OCI-LY7 (cell line): ENCODE measurements around the gene KLHL34. TPM values are rescaled to one million over a fixed set of nuclear protein-coding genes. Genes with fewer than 3 reads are reported as not detected.

Experiments
- BruUV-seq: library from RNA; stranded (reverse); fragments of 400-500 nt; replicated peaks from 2 replicates; lab custom pipeline; 2021; lab: Mats Ljungman, UMichigan
- CTCF ChIA-PET: fragments of 300-600 bp; sonication (Branson Sonifier 250); formaldehyde crosslinking; loops from one replicate; lab custom pipeline; 2022; ENCODE audit warnings: antibody characterized with exemption; ENCODE audit not compliant: unreplicated experiment; lab: Charles Lee
- POLR2A ChIA-PET: fragments of 300-600 bp; sonication (Branson Sonifier 250); formaldehyde crosslinking; loops from one replicate; lab custom pipeline; 2022; ENCODE audit warnings: antibody characterized with exemption; lab: Charles Lee
- DNase-seq: peaks from one replicate; pipeline ENCODE4 v3.0.0-alpha.2; 2015; ENCODE audit warnings: low spot score
- H2AFZ ChIP-seq: fragments of 200-600 bp; sonication (generic), shearing (Covaris generic); 2 replicates; pipeline ENCODE4 v1.6.1; 2014; ENCODE audit warnings: mild to moderate bottlenecking, antibody characterized with exemption, low read length, moderate library complexity
- H3K27ac ChIP-seq: fragments of 200-600 bp; sonication (generic); 2 replicates; pipeline ENCODE4 v1.5.1; 2014; ENCODE audit warnings: mixed run types, low read depth, mild to moderate bottlenecking, moderate library complexity, low read length, inconsistent platforms; ENCODE audit not compliant: poor library complexity, severe bottlenecking
- H3K36me3 ChIP-seq: fragments of 200-600 bp; sonication (generic); 2 replicates; pipeline ENCODE4 v1.6.1; 2014; ENCODE audit warnings: mild to moderate bottlenecking, antibody characterized with exemption, low read length, moderate library complexity, mixed read lengths; ENCODE audit not compliant: insufficient read depth
- H3K4me1 ChIP-seq: fragments of 200-600 bp; sonication (generic); 2 replicates; pipeline ENCODE4 v1.5.1; 2014; ENCODE audit warnings: mild to moderate bottlenecking, low read length; ENCODE audit not compliant: insufficient read depth, poor library complexity, severe bottlenecking
- H3K4me2 ChIP-seq: fragments of 200-600 bp; sonication (generic); 2 replicates; pipeline ENCODE4 v1.6.1; 2014; ENCODE audit warnings: mild to moderate bottlenecking, low read length
- H3K4me3 ChIP-seq: fragments of 200-600 bp; sonication (generic); 2 replicates; pipeline ENCODE4 v1.5.1; 2014; ENCODE audit warnings: mild to moderate bottlenecking, low read depth, low read length; ENCODE audit not compliant: poor library complexity, severe bottlenecking
- H3K79me2 ChIP-seq: fragments of 200-600 bp; sonication (generic); 2 replicates; pipeline ENCODE4 v1.6.1; 2016; ENCODE audit warnings: low read depth, mild to moderate bottlenecking, low read length, moderate library complexity, mixed read lengths; ENCODE audit not compliant: insufficient read depth
- H3K9me2 ChIP-seq: fragments of 200-600 bp; sonication (generic); 2 replicates; pipeline ENCODE4 v1.6.1; 2016; ENCODE audit warnings: mild to moderate bottlenecking, low read length, mixed read lengths; ENCODE audit not compliant: insufficient read depth
- H3K9me3 ChIP-seq: fragments of 200-600 bp; sonication (generic); 2 replicates; pipeline ENCODE4 v1.6.1; 2014; ENCODE audit warnings: mild to moderate bottlenecking, mixed run types, low read length, mixed read lengths
- H4K20me1 ChIP-seq: fragments of 200-600 bp; sonication (generic); 2 replicates; pipeline ENCODE4 v1.6.1; 2014; ENCODE audit warnings: mild to moderate bottlenecking, antibody characterized with exemption, low read length, moderate library complexity, mixed read lengths; ENCODE audit not compliant: insufficient read depth
- EZH2phosphoT487 ChIP-seq: fragments of 200-600 bp; sonication (generic); IDR thresholded peaks from 2 replicates; pipeline ENCODE4 v1.6.1; 2018; ENCODE audit warnings: low read depth, borderline replicate concordance, mild to moderate bottlenecking, mixed run types, antibody characterized with exemption, low read length, moderate library complexity, mixed read lengths
- intact Hi-C: fragments of 100-400 bp; cut with micrococcal nuclease; formaldehyde crosslinking; loops from one replicate; pipeline ENCODE4 v1.10.0; 2022; ENCODE audit not compliant: unreplicated experiment
- total RNA-seq, 2 experiments: library from RNA; depleted of rRNA in 1 of 2; stranded (reverse); fragments of >200 nt in 1 of 2; shearing (Covaris generic) in 1 of 2; gene quantifications; 2 replicates each; pipeline ENCODE4 v1.2.3, GENCODE V29; 2014 to 2022
- TF ChIP-seq, protein P1 (sequence below): fragments of 200-600 bp; sonication (generic); conservative IDR thresholded peaks from 2 replicates; pipeline ENCODE4 v1.5.1; 2014; ENCODE audit warnings: mild to moderate bottlenecking, antibody characterized with exemption, low read length, moderate library complexity, mixed read lengths

Gene KLHL34
- total RNA-seq, 2 experiments from 2014 or later = not detected

DNA sequence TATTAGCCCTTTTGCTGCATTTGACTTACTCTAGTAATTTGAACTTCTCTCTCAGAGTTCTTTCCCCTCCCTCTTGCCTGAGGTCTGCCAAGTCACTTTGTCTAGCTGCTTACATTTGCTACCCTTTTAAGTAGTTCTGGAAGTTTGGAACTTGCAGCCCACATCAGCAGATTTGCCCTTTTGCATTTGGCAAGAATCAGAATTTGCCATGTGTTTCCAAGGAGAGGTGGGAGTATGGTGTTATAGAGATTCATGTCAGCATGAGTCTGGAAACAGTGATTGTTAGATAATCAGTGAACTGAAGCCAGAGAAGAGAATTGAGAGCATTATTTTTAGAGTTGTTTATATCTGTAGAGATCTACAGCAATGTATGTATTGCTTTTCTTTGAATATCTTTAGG, 52.1 kb downstream of the KLHL34 start:
- TF ChIP-seq, protein P1, sequence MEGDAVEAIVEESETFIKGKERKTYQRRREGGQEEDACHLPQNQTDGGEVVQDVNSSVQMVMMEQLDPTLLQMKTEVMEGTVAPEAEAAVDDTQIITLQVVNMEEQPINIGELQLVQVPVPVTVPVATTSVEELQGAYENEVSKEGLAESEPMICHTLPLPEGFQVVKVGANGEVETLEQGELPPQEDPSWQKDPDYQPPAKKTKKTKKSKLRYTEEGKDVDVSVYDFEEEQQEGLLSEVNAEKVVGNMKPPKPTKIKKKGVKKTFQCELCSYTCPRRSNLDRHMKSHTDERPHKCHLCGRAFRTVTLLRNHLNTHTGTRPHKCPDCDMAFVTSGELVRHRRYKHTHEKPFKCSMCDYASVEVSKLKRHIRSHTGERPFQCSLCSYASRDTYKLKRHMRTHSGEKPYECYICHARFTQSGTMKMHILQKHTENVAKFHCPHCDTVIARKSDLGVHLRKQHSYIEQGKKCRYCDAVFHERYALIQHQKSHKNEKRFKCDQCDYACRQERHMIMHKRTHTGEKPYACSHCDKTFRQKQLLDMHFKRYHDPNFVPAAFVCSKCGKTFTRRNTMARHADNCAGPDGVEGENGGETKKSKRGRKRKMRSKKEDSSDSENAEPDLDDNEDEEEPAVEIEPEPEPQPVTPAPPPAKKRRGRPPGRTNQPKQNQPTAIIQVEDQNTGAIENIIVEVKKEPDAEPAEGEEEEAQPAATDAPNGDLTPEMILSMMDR = no peak
- TF ChIP-seq EZH2phosphoT487 = no peak
- DNase-seq = no peak
- Histone ChIP-seq H3K9me2 (no peaks in the 10 kb centered on the region), H3K9me3 (no peaks in the 10 kb centered on the region), H4K20me1 (no peaks in the 10 kb centered on the region), H2AFZ (no peak overlapping the region), H3K79me2 (no peaks in the 10 kb centered on the region), H3K4me1 (no peaks in the 10 kb centered on the region), H3K4me2 (no peak overlapping the region), H3K36me3 (no peaks in the 10 kb centered on the region), H3K27ac (no peak overlapping the region), H3K4me3 (no peak overlapping the region)
- ChIA-PET POLR2A (interaction anchor here (0.5 to 1.5 kb wide), 2 partner anchors 13 to 17 kb away, joined by 3 read pairs; no protein-coding TSS in a partner anchor), CTCF (no interaction called here)
- no TSS peak for BruUV-seq
- intact Hi-C loops = no loop called here

Other genes starting within 250 kb of the KLHL34 start
- not detected in 2 replicates for gene SMPX, start 99.8 kb upstream of the KLHL34 start, total RNA-seq (2014; rRNA removed; shearing (Covaris generic))
- not detected in 2 replicates for gene SMPX, start 99.8 kb upstream of the KLHL34 start, total RNA-seq (2022)
- gene MBTPS2, start 181.3 kb upstream of the KLHL34 start, total RNA-seq (2014; rRNA removed; shearing (Covaris generic)) = 3.1 and 4.7 TPM in 2 replicates
- gene MBTPS2, start 181.3 kb upstream of the KLHL34 start, total RNA-seq (2022) = 14.9 and 15.8 TPM in 2 replicates
- 0.82 and 2.4 TPM in 2 replicates for gene YY2, start 197.7 kb upstream of the KLHL34 start, total RNA-seq (2014; rRNA removed; shearing (Covaris generic))
- 2.2 and 3.7 TPM in 2 replicates for gene YY2, start 197.7 kb upstream of the KLHL34 start, total RNA-seq (2022)